Fibroblast of lung (primary cell): ENCODE measurements around the gene PPP1CB. TPM values are rescaled to one million over a fixed set of nuclear protein-coding genes. Genes with fewer than 3 reads are reported as not detected.

Experiments
- DNase-seq, 2 donors: peaks; one replicate each; pipeline versions ENCODE4 v3.0.0 to v3.0.0-alpha.2; 2010; ENCODE audit warnings: low read depth in 2 of 2
- H2AFZ ChIP-seq: 2 replicates; pipeline ENCODE4 v1.5.1; 2012; ENCODE audit warnings: low read length, control low read depth, inconsistent platforms
- H3K27ac ChIP-seq: 2 replicates; pipeline ENCODE4 v1.5.1; 2011; ENCODE audit warnings: low read length, control low read depth; ENCODE audit not compliant: insufficient read depth
- H3K27me3 ChIP-seq: 2 replicates; pipeline ENCODE4 v1.5.1; 2011; ENCODE audit warnings: mild to moderate bottlenecking, low read length; ENCODE audit not compliant: control insufficient read depth, insufficient read depth
- H3K36me3 ChIP-seq: 2 replicates; pipeline ENCODE4 v1.5.1; 2011; ENCODE audit warnings: low read length; ENCODE audit not compliant: control insufficient read depth, insufficient read depth
- H3K4me1 ChIP-seq: 2 replicates; pipeline ENCODE4 v1.5.1; 2011; ENCODE audit warnings: low read length; ENCODE audit not compliant: control insufficient read depth, insufficient read depth; ENCODE audit errors: extremely low read depth
- H3K4me2 ChIP-seq: 2 replicates; pipeline ENCODE4 v1.5.1; 2011; ENCODE audit warnings: low read length, control low read depth; ENCODE audit not compliant: insufficient read depth; ENCODE audit errors: extremely low read depth
- H3K4me3 ChIP-seq, 4 experiments: fragments of 200-600 bp in 1 of 4; sonication (generic) in 1 of 4; replicated peaks in 1 of 4; 2 replicates each; pipeline ENCODE4 v1.5.1; 2011 to 2016; ENCODE audit warnings: low read length in 4 of 4, low read depth in 3 of 4, mild to moderate bottlenecking in 3 of 4, control low read depth in 2 of 4, inconsistent platforms in 1 of 4, mixed read lengths in 1 of 4; ENCODE audit not compliant: insufficient read depth in 1 of 4; ENCODE audit errors: control extremely low read depth in 1 of 4
- H3K79me2 ChIP-seq: 2 replicates; pipeline ENCODE4 v1.5.1; 2012; ENCODE audit warnings: mild to moderate bottlenecking, low read length, inconsistent platforms; ENCODE audit not compliant: control insufficient read depth, insufficient read depth
- H3K9ac ChIP-seq: 2 replicates; pipeline ENCODE4 v1.5.1; 2011; ENCODE audit warnings: mild to moderate bottlenecking, low read length, control low read depth; ENCODE audit not compliant: insufficient read depth
- H3K9me3 ChIP-seq: 2 replicates; pipeline ENCODE4 v1.5.1; 2012; ENCODE audit warnings: low read depth, low read length; ENCODE audit not compliant: control insufficient read depth, insufficient read depth
- H4K20me1 ChIP-seq: 2 replicates; pipeline ENCODE4 v1.5.1; 2011; ENCODE audit warnings: low read length; ENCODE audit not compliant: control insufficient read depth, insufficient read depth; ENCODE audit errors: extremely low read depth
- EZH2 ChIP-seq: IDR thresholded peaks from 2 replicates; pipeline ENCODE4 v1.5.1; 2012; ENCODE audit warnings: low read length, control low read depth, mild to moderate bottlenecking; ENCODE audit errors: missing control alignments
- polyA plus RNA-seq, 2 donors: library from polyadenylated mRNA; depleted of rRNA in 1 of 2; stranded (reverse) in 1 of 2; unstranded in 1 of 2; fragments of >200 nt; gene quantifications; 2 replicates each; pipeline ENCODE4 v1.2.1, GENCODE V29; 2011 to 2012; ENCODE audit warnings: missing spikeins in 1 of 2
- total RNA-seq: library from RNA; depleted of rRNA; stranded (reverse); fragments of >200 nt; gene quantifications from 2 replicates; pipeline ENCODE4 v1.2.1, GENCODE V29; 2014
- TF ChIP-seq, protein P1 (sequence below), 2 donors: IDR thresholded peaks in 1 of 2; conservative IDR thresholded peaks in 1 of 2; 1 replicate in 1 of 2; 2 replicates in 1 of 2; pipeline ENCODE4 v1.5.1; 2011 to 2012; ENCODE audit warnings: low read length in 2 of 2, control low read depth in 1 of 2, inconsistent platforms in 1 of 2, low read depth in 1 of 2, mild to moderate bottlenecking in 1 of 2

Gene PPP1CB
- total and polyA plus RNA-seq, 2 donors (not counting 1 experiment from before 2014, with no cell fraction given) = 172 to 179 TPM

DNA sequence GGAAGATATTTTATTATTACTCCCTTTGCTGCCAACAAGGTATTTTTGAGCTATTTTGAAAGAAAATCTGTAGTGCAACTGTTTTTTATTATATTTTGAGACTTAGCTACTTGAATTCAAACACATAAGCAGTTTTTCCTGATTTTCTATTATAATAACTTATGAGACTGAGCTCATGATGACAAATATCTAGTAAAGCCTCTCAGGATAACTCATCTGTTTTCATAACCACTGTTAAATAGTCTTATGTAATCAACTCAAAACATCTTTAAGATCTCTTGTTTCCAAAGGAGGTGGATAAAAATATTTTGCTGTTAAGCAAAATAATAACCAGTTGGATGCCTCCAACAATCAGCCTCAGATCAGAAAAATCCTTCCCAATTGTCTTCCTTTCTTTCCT is 21.9 kb upstream of the PPP1CB start:
- H3K4me2 ChIP-seq = no peak overlapping the region
- no peak overlapping the region for H3K9ac ChIP-seq
- no peak overlapping the region for H2AFZ ChIP-seq
- no peaks in the 10 kb centered on the region for H3K36me3 ChIP-seq
- no peaks in the 10 kb centered on the region for H4K20me1 ChIP-seq
- H3K79me2 ChIP-seq = no peaks in the 10 kb centered on the region
- H3K4me1 ChIP-seq = no peaks in the 10 kb centered on the region
- DNase-seq = no peak
- H3K4me3 ChIP-seq = no peak overlapping the region
- no peak for TF ChIP-seq EZH2
- TF ChIP-seq, protein P1, sequence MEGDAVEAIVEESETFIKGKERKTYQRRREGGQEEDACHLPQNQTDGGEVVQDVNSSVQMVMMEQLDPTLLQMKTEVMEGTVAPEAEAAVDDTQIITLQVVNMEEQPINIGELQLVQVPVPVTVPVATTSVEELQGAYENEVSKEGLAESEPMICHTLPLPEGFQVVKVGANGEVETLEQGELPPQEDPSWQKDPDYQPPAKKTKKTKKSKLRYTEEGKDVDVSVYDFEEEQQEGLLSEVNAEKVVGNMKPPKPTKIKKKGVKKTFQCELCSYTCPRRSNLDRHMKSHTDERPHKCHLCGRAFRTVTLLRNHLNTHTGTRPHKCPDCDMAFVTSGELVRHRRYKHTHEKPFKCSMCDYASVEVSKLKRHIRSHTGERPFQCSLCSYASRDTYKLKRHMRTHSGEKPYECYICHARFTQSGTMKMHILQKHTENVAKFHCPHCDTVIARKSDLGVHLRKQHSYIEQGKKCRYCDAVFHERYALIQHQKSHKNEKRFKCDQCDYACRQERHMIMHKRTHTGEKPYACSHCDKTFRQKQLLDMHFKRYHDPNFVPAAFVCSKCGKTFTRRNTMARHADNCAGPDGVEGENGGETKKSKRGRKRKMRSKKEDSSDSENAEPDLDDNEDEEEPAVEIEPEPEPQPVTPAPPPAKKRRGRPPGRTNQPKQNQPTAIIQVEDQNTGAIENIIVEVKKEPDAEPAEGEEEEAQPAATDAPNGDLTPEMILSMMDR (conservative IDR thresholded peaks at IDR 0.05 in 1 of 2, IDR thresholded peaks at IDR 0.05 in 1 of 2; ENCODE audit: low read depth in 1 of 2, low read length in 2 of 2) = no peak
- no peak overlapping the region for H3K27ac ChIP-seq
- H3K9me3 ChIP-seq = no peaks in the 10 kb centered on the region
- no peaks in the 10 kb centered on the region for H3K27me3 ChIP-seq

DNA sequence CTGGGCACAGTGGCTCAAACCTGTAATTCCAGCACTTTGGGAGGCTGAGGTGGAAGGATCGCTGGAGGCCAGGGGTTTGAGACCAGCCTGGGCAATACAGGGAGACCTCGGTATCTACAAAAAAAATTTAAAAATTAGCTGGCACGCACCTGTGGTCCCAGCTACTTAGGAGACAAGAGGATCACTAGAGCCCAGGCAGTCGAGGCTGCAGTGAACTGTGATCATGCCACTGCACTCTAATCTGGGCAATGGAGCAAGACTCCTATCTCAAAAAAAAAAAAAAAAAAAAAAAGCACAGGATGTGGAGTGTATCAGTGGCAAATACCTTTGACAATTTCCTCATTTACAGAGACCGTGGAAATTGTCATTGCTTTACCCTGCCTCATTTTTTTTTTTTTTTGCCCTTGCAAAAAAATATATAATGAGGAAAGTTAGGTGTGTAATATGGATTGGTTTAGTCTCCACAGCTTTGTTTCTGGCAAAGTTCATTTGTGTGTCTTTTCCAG is 20.9 kb upstream of the PPP1CB start:
- H3K4me3 ChIP-seq = no peak overlapping the region
- H3K36me3 ChIP-seq = no peaks in the 10 kb centered on the region
- H3K9me3 ChIP-seq = no peaks in the 10 kb centered on the region
- no peaks in the 10 kb centered on the region for H3K79me2 ChIP-seq
- H4K20me1 ChIP-seq = no peaks in the 10 kb centered on the region
- no peak overlapping the region for H3K27ac ChIP-seq
- TF ChIP-seq EZH2 = no peak
- TF ChIP-seq, protein P1 (conservative IDR thresholded peaks at IDR 0.05 in 1 of 2, IDR thresholded peaks at IDR 0.05 in 1 of 2; ENCODE audit: low read depth in 1 of 2, low read length in 2 of 2) = no peak
- H3K9ac ChIP-seq = no peak overlapping the region
- H3K4me2 ChIP-seq = no peak overlapping the region
- no peak for DNase-seq
- no peaks in the 10 kb centered on the region for H3K4me1 ChIP-seq
- no peak overlapping the region for H2AFZ ChIP-seq
- H3K27me3 ChIP-seq = no peaks in the 10 kb centered on the region

- H3K27me3 ChIP-seq = no peaks in the 10 kb centered on the region
- no peak overlapping the region for H3K4me2 ChIP-seq
- no peaks in the 10 kb centered on the region for H3K4me1 ChIP-seq
- no peaks in the 10 kb centered on the region for H4K20me1 ChIP-seq
- no peaks in the 10 kb centered on the region for H3K36me3 ChIP-seq
- H3K9me3 ChIP-seq = no peaks in the 10 kb centered on the region
- H3K79me2 ChIP-seq = no peaks in the 10 kb centered on the region
- no peak overlapping the region for H3K4me3 ChIP-seq
- TF ChIP-seq EZH2 = no peak
- TF ChIP-seq, protein P1 (conservative IDR thresholded peaks at IDR 0.05 in 1 of 2, IDR thresholded peaks at IDR 0.05 in 1 of 2; ENCODE audit: low read depth in 1 of 2, low read length in 2 of 2) = no peak
- no peak overlapping the region for H3K9ac ChIP-seq
- no peak overlapping the region for H3K27ac ChIP-seq
- DNase-seq = no peak
- no peak overlapping the region for H2AFZ ChIP-seq
Observed at GRCh38 chr2:28735511-28735910, 16.1 kb upstream of the PPP1CB start.
